Loucy (cell line): Measurements from ENCODE around the gene MRNIP.

Experiments
- CTCF ChIP-seq: fragments of 200-600 bp; sonication (generic); conservative IDR thresholded peaks from 2 replicates; pipeline ENCODE4 v1.5.1; 2014; ENCODE audit warnings: mild to moderate bottlenecking, antibody characterized with exemption, low read length
- EZH2phosphoT487 ChIP-seq: fragments of 200-600 bp; IDR thresholded peaks from 2 replicates; pipeline ENCODE4 v1.6.1; 2018; ENCODE audit warnings: antibody characterized with exemption, mild to moderate bottlenecking, moderate library complexity, borderline replicate concordance

GRCh38 chr5:179802207-179802883 lies 56.3 kb downstream of the MRNIP start:
- TF ChIP-seq CTCF, result no peak
- no peak for TF ChIP-seq EZH2phosphoT487
